Measurements from ENCODE around the gene ITGB5.

DNA sequence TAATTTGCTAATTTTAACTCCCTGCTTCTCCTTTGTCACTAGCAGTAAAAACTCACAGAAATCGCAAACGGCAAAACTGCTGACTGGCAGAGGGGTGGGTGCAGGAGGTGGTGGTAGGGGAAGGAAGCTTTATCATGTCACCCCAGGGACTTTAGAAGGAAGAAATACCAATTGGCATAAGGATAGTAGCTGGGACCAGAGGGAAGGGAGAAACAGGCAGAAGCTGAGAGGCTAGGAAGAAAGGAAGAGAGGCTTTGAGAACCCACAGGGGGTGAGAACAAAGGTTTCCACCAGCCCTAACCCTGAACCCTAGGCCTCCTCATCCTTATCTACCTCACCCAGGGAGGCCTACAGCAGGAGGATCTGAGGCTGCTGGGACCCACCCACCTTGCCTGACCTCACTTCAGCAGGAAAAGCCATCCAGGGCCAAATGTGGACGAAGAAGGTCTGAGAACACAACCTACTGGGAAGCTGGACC, 10.7 kb downstream of the ITGB5 start:
- TF ChIP-seq, protein P1, sequence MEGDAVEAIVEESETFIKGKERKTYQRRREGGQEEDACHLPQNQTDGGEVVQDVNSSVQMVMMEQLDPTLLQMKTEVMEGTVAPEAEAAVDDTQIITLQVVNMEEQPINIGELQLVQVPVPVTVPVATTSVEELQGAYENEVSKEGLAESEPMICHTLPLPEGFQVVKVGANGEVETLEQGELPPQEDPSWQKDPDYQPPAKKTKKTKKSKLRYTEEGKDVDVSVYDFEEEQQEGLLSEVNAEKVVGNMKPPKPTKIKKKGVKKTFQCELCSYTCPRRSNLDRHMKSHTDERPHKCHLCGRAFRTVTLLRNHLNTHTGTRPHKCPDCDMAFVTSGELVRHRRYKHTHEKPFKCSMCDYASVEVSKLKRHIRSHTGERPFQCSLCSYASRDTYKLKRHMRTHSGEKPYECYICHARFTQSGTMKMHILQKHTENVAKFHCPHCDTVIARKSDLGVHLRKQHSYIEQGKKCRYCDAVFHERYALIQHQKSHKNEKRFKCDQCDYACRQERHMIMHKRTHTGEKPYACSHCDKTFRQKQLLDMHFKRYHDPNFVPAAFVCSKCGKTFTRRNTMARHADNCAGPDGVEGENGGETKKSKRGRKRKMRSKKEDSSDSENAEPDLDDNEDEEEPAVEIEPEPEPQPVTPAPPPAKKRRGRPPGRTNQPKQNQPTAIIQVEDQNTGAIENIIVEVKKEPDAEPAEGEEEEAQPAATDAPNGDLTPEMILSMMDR (IDR thresholded peaks at IDR 0.05) = no peak
- TF ChIP-seq JUNB (IDR thresholded peaks at IDR 0.05) (no peak), JUN (IDR thresholded peaks at IDR 0.05) (no peak), ZFP36 (IDR thresholded peaks at IDR 0.05; ENCODE audit: borderline replicate concordance, partially characterized antibody) (no peak), POLR2A (IDR thresholded peaks at IDR 0.05; ENCODE audit: low read length) (no peak), SMC3 (IDR thresholded peaks at IDR 0.05) (no peak)
- TF ChIP-seq, protein P2, sequence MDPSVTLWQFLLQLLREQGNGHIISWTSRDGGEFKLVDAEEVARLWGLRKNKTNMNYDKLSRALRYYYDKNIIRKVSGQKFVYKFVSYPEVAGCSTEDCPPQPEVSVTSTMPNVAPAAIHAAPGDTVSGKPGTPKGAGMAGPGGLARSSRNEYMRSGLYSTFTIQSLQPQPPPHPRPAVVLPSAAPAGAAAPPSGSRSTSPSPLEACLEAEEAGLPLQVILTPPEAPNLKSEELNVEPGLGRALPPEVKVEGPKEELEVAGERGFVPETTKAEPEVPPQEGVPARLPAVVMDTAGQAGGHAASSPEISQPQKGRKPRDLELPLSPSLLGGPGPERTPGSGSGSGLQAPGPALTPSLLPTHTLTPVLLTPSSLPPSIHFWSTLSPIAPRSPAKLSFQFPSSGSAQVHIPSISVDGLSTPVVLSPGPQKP (IDR thresholded peaks at IDR 0.05; ENCODE audit: low read depth, low read length) = no peak
